Activated gamma-delta T cell (primary cell): ENCODE data around the gene ABCB7.
"Not testable (repeated sequence)": the region's sequence is repeated elsewhere in the genome, so short reads cannot be mapped to it uniquely, and the experiment has no call there.

Source experiments
- DNase-seq: peaks from one replicate; lab custom pipeline; 2025; lab: John Stamatoyannopoulos, UW
- total RNA-seq, 2 donors: gene quantifications; one replicate each; lab custom pipeline; 2026; lab: John Stamatoyannopoulos, UW

The ABCB7 gene
- 38.3 to 45.1 reads per million in 2 donors for total RNA-seq

DNA sequence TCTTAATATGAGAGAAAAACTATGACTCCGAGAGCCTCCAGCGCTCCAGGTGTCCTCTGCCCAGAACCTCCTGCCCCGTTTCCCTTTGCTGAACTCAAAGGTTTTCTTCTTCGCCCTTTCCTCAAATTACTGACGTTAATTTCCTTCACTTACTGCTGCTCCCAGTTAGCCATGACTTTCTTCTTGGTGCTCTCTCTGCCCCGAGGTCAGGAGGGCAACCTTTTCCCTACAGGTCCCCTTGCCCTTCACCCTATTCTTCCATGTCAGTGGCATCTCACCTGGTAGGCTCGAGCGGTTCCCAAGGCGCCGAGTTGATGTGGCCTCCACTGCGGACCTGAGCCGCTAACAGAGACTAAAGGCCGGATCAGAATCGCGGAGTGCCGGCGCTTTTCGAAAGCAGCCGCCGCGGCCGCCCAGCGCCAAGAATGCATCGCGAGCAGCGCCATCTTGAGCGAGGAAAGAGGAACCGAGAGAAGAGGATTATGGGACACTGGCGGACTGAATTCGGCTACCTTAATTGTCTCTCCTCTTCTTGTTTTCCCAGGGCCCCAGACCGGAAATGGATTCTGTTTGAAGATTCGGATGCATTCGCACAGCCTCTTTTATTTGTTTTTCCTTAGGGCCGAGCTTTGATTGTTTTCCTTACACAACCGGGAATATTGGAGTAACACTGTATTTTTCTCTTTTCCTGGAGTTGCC is at the start of gene ABCB7:
TSS of gene ABCB7 (minus strand) at position 457 of the 699 bp plus-strand sequence. CDS start at position 446, 11 bp downstream.
- DNase-seq: peak; percentile 23

DNA sequence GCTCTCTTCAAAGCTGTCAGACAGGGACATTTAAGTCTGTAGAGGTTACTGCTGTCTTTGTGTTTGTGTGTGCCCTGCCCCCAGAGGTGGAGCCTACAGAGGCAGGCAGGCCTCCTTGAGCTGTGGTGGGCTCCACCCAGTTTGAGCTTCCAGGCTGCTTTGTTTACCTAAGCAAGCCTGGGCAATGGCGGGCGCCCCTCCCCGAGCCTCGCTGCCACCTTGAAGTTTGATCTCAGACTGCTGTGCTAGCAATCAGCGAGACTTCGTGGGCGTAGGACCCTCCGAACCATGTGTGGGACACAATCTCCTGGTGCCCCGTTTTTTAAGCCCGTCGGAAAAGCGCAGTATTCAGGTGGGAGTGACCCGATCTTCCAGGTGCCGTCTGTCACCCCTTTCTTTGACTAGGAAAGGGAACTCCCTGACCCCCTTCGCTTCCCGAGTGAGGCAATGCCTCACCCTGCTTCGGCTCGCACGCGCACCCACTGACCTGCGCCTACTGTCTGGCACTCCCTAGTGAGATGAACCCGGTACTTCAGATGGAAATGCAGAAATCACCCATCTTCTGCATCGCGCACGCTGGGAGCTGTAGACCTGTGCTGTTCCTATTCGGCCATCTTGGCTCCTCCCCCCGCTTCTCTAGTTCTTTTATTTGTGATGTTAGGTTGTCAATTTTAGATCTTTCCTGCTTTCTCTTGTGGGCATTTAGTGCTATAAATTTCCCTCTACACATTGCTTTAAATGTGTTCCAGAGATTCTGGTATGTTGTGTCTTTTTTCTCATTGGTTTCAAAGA is 32.5 kb upstream of the ABCB7 start:
- DNase-seq: not testable (repeated sequence)

DNA sequence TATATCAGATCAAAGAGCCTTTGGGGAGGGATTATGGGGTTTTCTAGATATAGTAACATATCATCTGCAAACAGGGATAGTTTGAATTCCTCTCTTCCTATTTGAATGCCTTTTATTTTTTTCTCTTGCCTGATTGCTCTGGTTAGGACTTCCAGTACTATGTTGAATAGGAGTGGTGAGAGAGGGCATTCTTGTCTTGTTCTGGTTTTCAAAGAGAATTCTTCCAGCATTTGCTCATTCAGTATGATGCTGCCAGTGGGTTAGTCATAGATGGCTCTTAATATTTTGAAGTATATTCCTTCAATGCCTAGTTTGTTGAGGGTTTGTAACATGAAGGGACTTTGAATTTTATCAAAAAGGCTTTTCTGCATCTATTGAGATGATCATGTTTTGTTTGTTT is 25.6 kb upstream of the ABCB7 start:
- no peak for DNase-seq

DNA sequence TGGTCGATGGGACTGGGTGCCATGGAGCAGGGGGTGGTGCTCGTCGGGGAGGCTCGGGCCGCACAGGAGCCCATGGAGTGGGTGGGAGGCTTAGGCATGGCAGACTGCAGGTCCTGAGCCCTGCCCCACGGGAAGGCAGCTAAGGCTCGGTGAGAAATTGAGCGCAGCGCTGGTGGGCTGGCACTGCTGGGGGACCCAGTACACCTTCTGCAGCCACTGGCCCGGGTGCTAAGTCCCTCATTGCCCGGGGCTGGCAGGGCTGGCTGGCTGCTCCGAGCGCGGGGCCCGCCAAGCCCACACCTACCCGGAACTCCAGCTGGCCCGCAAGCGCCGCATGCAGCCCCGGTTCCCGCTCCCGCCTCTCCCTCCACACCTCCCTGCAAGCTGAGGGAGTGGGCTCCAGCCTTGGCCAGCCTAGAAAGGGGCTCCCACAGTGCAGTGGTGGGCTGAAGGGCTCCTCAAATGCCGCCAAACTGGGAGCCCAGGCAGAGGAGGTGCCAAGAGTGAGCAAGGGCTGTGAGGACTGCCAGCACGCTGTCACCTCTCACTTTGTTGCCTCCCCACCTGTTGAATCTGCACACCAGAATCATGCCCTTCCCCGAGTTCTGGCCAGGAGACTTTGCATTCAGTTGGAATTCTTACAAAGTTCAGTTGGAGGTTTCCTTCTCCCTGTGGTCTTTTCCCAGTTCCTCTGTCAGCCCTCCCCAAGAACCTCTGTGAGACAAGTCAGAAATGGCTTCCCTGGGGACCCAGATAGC is 23.6 kb upstream of the ABCB7 start:
- not testable (repeated sequence) for DNase-seq

DNA sequence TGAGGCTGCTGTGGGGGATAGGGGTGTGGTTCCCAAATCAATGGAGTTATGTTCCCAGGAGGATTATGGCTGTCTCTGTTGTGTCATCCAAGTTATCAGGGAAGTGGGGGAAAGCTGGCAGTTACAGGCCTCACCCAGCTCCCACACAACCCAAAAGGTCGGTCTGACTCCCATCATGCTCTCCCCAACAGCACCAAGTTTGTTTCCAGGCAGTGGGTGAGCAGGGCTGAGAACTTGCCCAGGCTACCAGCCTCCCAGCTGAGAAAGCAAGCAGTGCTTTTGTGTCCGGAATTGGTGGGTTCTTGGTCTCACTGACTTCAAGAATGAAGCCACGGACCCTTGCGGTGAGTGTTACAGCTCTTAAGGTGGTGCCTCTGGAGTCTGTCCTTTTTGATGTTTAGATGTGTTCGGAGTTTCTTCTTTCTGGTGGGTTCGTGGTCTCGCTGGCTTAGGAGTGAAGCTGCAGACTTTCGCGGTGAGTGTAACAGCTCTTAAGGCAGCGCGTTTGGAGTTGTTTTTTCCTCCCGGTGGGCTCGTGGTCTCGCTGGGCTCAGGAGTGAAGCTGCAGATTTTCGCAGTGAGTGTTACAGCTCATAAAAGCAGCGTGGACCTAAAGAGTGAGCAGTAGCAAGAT is 16.3 kb upstream of the ABCB7 start:
- not testable (repeated sequence) for DNase-seq

DNA sequence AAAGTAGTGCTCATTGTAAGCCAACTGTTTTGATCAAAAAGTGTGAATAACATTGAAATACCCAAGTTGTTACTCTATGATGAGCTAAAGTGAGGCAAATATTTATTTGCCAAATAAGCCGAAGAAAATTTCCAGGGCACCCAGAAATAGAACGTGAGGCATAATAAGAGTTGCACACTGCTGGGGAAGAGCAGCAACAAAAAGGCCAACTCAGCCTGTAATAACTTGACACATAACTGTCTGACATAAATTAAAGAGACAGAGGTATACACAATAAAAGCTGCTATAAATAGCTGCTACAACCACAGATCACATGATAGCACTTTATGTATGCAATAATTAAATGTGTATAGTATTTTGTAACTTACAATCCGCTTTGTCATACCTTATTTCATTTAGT is 2.0 kb upstream of the ABCB7 start:
- DNase-seq: no peak

DNA sequence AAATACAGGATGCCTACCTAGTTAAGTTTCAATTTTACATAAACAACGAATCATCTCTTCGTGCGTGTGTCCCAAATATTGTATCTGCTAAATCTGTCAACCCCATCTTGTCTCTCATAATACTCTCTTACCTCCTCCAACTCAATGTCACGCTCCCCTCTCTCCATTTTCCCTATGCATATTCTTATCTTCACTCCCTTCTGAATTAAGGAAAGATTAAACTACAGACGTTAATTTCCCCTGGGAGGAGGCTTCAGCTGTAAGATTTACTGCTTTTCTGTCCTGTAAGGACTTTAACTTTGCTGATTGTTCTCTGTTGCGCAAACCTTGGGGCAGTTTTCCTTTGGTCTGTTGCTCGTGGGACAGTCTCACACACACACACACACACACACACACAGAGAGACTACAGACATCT is 455 bp upstream of the ABCB7 start:
- no peak for DNase-seq

DNA sequence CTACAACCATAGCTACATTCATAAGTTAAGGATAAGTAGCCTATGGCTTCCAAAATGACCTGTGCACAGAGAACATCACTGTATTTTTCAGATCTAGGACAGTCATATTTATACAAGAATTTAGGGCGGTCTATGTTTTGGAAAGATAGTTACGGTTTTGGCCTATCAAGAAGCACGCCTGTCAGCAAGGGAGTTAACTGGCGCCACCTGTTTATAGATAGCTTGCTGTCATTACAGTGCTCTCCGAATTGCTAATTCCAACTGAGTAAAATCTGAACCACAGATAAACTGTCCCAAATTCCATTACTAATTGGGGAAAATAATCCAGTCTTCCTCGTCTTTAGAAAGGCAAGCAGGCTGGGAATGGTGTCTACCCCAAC is 646 bp downstream of the ABCB7 start:
- DNase-seq: no peak

DNA sequence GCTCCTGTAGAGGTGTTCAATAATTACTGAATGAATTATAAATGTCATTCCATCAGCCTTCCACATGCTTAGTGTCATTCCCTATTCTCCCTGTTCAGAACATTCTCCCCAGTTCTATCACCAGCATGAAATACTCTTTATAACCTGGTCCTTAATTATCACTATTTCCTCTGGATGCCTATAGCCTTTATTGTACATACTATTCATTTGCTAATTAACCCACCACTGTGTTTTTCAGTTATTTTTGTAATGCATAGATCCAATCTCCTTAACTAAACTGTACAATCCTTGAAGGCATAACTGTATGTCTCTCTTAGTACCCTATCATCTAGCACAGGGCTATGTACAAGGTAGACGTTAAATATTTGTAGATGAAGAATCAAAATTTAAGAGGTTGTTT is 1.2 kb downstream of the ABCB7 start:
- DNase-seq: no peak

DNA sequence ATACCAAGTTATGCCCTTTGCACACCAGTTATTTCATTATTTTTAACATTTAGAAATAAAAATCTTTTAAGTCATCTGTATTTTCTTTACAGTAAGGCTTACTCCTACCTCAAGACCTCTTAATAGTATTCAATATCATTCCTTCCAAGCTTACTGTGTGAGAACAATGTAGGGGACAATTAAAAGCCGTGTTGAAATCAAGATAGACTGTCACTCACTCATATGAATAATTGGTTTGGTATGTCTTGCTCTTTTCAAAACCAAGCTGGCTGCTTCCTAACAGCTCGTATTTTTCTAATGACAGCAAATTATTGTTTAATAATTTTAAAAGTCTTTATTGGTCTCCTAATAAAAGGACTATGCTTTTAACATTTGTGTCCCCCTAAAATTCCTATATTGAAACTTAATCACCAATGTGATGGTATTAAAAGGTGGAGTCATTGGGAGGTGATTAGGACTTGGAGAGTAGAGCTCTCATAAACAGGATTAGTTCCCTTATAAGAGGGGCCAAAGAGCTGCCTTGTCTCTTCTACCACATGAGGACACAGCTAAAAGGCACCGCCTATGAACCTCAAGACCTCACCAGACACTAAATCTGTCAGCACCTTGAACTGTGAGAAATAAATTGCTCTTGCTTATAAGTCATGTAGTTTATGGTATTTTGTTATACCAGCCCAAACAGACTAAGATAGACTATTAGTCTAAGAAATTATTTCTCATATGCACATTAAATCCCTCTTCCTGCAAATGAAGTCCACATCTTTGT is 4.1 kb downstream of the ABCB7 start:
- DNase-seq: no peak

DNA sequence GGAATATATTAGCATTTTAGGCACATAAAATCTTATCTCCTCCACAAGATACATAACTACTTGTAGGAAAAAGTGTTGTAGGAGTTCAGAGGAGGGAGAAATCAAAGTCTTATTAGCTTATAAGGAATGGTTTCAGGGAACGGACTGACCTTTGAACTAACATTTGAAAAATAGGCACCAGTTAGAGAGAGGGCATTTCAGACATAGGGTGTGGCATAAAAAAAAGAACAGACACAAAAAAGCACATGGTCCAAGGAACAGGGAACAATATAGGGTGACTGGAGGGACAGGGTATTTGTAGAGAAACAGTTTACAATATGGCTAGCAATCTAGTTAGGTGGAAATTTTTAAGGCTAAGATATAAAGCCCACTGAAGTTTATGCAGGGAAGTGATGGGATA is 6.4 kb downstream of the ABCB7 start:
- DNase-seq: no peak

DNA sequence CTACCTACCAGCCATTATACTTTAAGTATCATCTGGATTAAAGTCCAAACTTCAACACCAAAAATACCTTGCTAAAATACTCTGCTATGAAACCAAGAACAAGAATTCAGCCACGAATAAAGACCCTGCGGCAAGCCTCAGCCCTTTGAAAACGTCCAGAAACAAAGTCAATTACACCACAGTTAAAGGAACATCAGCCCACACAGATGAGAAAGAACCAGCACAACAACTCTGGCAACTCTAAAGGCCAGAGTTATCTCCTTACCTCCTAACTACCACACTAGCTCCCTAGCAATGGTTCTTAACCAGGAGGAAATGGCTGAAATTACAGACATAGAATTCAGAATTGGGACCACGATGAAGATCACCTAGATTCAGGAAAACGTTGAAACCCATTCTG is 23.4 kb downstream of the ABCB7 start:
- DNase-seq: no peak

DNA sequence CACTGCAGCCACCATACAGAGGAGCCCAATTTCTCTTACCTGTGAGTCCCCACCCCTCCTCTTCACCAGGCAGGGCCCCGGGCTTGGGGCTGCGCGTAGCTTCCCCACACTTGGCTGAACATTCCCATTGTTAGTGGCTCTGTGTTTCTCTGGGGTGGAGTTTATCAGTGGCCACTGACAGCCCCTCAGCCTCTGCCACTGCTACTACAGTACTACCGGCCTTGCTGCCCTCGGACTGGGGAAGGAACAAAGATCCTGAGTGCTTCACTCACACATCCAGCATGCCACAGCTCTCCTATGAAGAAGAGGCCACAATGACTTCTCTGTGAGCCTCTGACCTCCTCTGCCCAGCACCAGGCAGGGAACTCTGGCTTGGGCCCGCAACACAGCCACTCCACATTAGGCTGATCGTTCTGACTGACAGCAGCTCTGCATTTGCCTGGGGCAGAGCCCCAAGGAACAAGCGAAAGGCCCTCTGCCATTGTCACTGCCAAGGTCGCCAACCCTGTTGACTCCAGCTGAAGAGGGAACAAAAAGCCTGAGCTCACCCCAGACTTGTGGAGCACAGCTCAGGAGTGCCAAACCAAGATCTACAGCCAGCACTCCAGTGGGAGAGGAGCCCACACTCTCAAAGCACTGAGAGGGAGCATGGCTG is 24.0 kb downstream of the ABCB7 start:
- DNase-seq: no peak

DNA sequence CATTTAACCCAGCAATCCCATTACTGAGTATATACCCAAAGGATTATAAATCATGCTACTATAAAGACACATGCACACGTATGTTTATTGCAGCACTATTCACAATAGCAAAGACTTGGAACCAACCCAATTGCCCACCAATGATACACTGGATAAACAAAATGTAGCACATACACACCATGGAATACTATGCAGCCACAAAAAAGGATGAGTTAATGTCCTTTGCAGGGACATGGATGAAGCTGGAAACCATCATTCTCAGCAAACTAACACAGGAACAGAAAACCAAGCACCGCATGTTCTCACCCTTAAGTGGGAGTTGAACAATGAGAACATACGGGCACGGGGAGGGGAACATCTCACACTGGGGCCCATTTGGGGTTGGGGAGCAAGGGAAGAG is 27.0 kb downstream of the ABCB7 start:
- DNase-seq: not testable (repeated sequence)

DNA sequence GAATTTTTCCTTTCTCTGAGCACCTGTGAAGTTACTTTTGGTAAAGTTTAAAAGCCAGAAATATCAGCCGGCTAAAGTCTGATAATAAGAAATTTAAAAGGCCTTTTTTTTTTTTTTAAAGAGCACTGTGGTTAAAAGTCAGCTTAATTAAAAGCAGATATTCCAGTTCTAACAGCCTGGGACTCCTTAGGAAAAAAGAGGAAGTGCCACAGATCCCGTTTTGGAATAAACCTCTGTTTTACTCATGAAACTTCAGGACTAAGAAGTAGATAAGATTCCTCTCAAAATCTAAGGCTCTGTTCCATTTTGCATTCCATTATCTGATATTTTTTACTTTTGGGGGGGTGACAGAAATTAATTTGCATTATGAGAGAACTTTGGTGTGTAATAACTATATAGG is 37.8 kb downstream of the ABCB7 start:
- no peak for DNase-seq

DNA sequence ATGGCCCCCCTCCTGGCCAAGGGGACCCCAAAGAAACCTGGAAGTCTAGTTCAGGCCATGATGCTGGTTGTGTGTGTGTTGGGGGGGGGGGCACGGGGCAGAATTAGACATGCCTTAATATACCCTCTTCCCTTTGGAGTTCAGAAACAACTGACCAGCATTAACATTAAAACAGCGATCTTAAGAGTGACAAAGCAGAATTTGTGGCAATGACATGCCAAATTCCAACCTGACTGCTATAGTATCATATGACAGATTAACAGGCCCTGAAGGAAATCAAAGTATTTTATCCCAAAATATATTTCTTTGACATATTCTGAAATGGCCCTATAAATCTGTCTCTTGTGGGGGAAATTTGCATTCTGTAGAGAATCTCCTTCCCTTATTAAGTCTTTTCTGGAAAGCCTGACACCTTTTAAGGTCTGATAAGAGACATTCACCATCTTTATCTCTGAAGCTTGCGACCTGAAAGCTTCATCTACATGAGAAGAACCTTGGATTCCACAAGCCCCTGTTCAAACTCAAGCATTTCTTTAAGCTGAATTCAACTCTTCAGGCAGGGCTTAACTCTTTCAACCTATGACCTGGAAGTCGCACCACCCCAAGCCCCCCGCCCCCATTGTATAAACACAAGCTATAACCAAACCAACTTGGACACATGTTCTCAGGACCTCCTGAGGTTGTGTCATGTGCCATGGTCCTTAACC is 40.2 kb downstream of the ABCB7 start:
- DNase-seq: no peak

DNA sequence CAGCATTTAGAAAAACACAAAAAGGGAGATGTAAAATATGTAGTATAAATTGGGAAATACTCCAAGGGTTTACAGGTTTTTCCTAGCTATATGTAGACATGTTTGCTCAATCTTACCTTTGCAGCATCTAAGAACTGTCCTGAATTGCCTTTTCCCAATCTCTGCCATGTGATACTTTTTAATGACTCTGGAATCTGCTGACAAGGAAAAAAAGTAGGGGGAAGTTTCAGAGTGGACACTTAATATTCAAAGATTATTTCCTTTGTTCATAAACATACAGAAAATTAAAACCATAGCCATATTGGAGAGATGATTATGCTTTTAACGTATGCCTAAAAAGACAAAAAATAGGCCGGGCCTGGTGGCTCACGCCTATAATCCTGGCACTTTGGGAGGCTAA is 41.4 kb downstream of the ABCB7 start:
- no peak for DNase-seq

DNA sequence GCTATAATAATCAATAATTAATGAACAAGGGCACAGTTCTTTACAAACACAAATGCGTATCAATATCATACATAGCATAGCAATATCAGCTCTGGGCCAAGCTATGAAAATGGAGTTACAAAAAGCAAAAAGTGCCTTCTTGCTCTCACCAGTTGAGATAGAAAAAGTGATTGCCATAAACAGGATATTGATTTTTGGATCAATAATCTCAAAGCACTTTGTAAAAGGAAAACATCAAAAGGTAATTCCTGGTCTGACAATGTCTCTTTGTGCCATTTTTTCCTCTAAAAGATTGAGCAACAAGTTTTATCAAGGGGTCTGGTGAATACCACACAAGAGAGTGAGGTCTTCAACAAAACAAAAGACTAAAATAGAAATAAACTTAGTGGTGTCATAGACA is 42.4 kb downstream of the ABCB7 start:
- DNase-seq: no peak

DNA sequence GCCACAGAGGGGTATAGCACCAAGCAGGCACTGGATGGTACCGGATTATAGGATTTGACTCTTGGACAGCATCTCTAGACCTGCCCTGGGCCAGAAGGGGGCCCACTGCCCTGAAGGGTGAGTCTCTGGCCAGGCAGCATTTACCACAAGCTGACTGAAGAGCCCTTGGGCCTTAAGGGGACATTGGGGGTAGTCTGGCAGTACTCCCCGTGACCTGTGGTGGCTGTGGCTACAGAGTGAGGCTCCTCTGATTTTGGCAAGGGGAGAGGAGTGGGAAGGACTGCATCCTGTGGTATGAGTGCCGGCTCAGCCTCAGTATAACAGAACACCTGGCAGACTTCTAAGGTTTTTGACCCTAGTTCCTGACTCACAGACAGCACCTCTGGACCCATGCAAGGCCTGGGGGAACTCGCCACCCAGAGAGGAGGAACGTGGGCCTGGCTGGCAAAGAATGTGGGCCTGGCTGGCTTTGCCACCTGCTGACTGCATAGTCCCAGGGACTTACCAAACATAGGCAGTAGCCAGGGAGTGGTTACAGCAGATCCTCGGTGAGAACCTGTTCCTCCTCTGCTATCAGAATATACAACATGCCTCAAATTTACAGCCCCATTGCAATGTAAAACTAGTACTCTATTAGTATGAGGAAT is 48.1 kb downstream of the ABCB7 start:
- DNase-seq: no peak

DNA sequence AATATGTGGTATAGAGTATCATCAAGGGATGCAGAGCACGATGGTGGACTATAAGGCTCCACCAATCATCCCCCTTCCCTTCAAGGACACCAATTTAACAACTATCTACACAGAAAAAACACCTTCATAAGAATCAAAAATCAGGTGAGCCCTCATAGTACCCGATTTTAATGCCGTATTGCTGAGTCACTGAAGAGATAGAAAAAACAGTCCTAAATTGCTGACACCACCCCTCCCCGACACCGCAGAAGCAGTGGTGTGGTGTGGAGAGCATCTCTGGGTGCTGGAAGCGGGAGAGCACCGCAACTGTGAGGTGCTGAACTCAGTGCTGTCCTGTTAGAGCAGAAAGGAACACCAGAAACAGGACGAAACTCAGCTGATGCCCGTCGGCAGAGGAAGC is 49.3 kb downstream of the ABCB7 start:
- DNase-seq: no peak
